B cell (primary cell): ENCODE results near the gene MCUB. TPM values are rescaled to one million over a fixed set of nuclear protein-coding genes. Genes with fewer than 3 reads are reported as not detected.

ENCODE experiments used
- ATAC-seq: fragments of 200-7000 bp; cut with Tn5 transposase; one replicate; pipeline ENCODE4 v1.10.0; 2021; ENCODE audit warnings: low read depth, mild to moderate bottlenecking, moderate number of reproducible peaks, moderate library complexity
- CTCF ChIA-PET: fragments of 350-600 bp; sonication (Branson Sonifier 250); formaldehyde crosslinking; loops from one replicate; lab custom pipeline; 2021; ENCODE audit warnings: antibody characterized with exemption, inconsistent platforms; lab: Charles Lee
- POLR2A ChIA-PET: fragments of 350-600 bp; sonication (Branson Sonifier 250); formaldehyde crosslinking; loops from one replicate; lab custom pipeline; 2021; ENCODE audit warnings: antibody characterized with exemption; lab: Charles Lee
- DNase-seq: peaks from one replicate; pipeline ENCODE4 v3.0.0; 2013
- H2AFZ ChIP-seq: 2 replicates; pipeline ENCODE4 v1.6.1; 2012; ENCODE audit warnings: mild to moderate bottlenecking, low read depth, low read length; ENCODE audit not compliant: insufficient read depth, poor library complexity, severe bottlenecking
- H3K27ac ChIP-seq, 2 donors: 1 replicate in 1 of 2; 2 replicates in 1 of 2; pipeline ENCODE4 v1.5.1; 2012 to 2013; ENCODE audit warnings: low read length in 2 of 2, mild to moderate bottlenecking in 2 of 2, moderate library complexity in 1 of 2
- H3K27me3 ChIP-seq, 4 experiments: fragments of 200-600 bp in 1 of 4; sonication (generic) in 1 of 4; replicated peaks in 1 of 4; 1 replicate in 2 of 4; 2 replicates in 2 of 4; pipeline versions ENCODE4 v1.6.1 to v1.7.0; 2013 to 2016; ENCODE audit warnings: low read length in 3 of 4, mild to moderate bottlenecking in 2 of 4, mixed read lengths in 1 of 4, moderate library complexity in 1 of 4; ENCODE audit not compliant: insufficient read depth in 4 of 4, control insufficient read depth in 3 of 4; ENCODE audit errors: control extremely low read depth in 1 of 4
- H3K36me3 ChIP-seq, 2 experiments: replicated peaks in 1 of 2; 1 replicate in 1 of 2; 2 replicates in 1 of 2; pipeline versions ENCODE4 v1.6.1 to v1.7.1; 2013; ENCODE audit warnings: low read length in 1 of 2; ENCODE audit not compliant: insufficient read depth in 2 of 2, control insufficient read depth in 1 of 2; ENCODE audit errors: control extremely low read depth in 1 of 2, extremely low read depth in 1 of 2
- H3K4me1 ChIP-seq, 2 donors: fragments of 200-600 bp in 1 of 2; sonication (generic) in 1 of 2; 1 replicate in 1 of 2; 2 replicates in 1 of 2; pipeline versions ENCODE4 v1.5.1 to v1.6.1; 2013 to 2017; ENCODE audit warnings: low read length in 2 of 2; ENCODE audit not compliant: control insufficient read depth in 2 of 2, insufficient read depth in 2 of 2
- H3K4me2 ChIP-seq: replicated peaks from 2 replicates; pipeline ENCODE3; 2012; ENCODE audit warnings: mild to moderate bottlenecking, low read depth, low read length; ENCODE audit not compliant: poor library complexity, severe bottlenecking
- H3K4me3 ChIP-seq, 5 experiments: fragments of 200-600 bp in 1 of 5; sonication (generic) in 1 of 5; 1 replicate in 3 of 5; 2 replicates in 2 of 5; pipeline versions ENCODE4 v1.5.1 to v1.7.0; 2011 to 2016; ENCODE audit warnings: low read length in 4 of 5, mild to moderate bottlenecking in 4 of 5, low read depth in 2 of 5, control low read depth in 1 of 5, moderate library complexity in 1 of 5; ENCODE audit not compliant: insufficient read depth in 1 of 5; ENCODE audit errors: control extremely low read depth in 1 of 5, extremely low read depth in 1 of 5
- H3K79me2 ChIP-seq: fragments of 200-600 bp; sonication (generic); one replicate; pipeline ENCODE4 v1.6.0; 2016; ENCODE audit warnings: low read length; ENCODE audit not compliant: control insufficient read depth, insufficient read depth
- H3K9ac ChIP-seq: fragments of 200-600 bp; sonication (generic); 2 replicates; pipeline ENCODE4 v1.6.1; 2017; ENCODE audit warnings: mild to moderate bottlenecking, low read length, moderate library complexity
- H3K9me3 ChIP-seq, 3 donors: one replicate each; pipeline versions ENCODE4 v1.6.1 to v1.7.1; 2013; ENCODE audit warnings: low read length in 2 of 3; ENCODE audit not compliant: control insufficient read depth in 2 of 3, insufficient read depth in 1 of 3; ENCODE audit errors: control extremely low read depth in 1 of 3
- H4K20me1 ChIP-seq: 2 replicates; pipeline ENCODE4 v1.6.0; 2012; ENCODE audit warnings: mild to moderate bottlenecking, low read length; ENCODE audit not compliant: insufficient read depth, control insufficient read depth, poor library complexity, severe bottlenecking
- H3K27ac Mint-ChIP-seq: one replicate; pipeline ENCODE4 v1.8.0; 2021; ENCODE audit warnings: mixed read lengths
- H3K27me3 Mint-ChIP-seq: one replicate; pipeline ENCODE4 v1.8.0; 2021; ENCODE audit warnings: mixed read lengths
- H3K4me1 Mint-ChIP-seq: one replicate; pipeline ENCODE4 v1.8.0; 2021; ENCODE audit warnings: mixed read lengths
- H3K4me3 Mint-ChIP-seq: one replicate; pipeline ENCODE4 v1.8.0; 2021; ENCODE audit warnings: mixed read lengths
- H3K9me3 Mint-ChIP-seq: one replicate; pipeline ENCODE4 v1.8.0; 2022; ENCODE audit warnings: mixed read lengths; ENCODE audit not compliant: insufficient read depth
- EZH2 ChIP-seq: IDR thresholded peaks from 2 replicates; pipeline ENCODE4 v1.6.1; 2012; ENCODE audit warnings: borderline replicate concordance, low read depth, mild to moderate bottlenecking, moderate library complexity, low read length; ENCODE audit not compliant: insufficient read depth, poor library complexity, severe bottlenecking
- WGBS: methylation state at CpG from one replicate; pipeline ENCODE4 v1.1.5; 2013; ENCODE audit warnings: missing lambda C conversion rate; ENCODE audit not compliant: insufficient coverage; 5-methylcytosine and 5-hydroxymethylcytosine counted together
- intact Hi-C: fragments of 100-400 bp; cut with micrococcal nuclease; formaldehyde crosslinking; loops from one replicate; pipeline ENCODE4 v1.10.0; 2022
- polyA plus RNA-seq: library from polyadenylated mRNA; depleted of rRNA; stranded (reverse); fragments of >200 nt; gene quantifications from 2 replicates; pipeline ENCODE4 v1.2.3, GENCODE V29; 2012
- total RNA-seq, 2 donors: library from RNA; stranded (reverse); fragments of 120-200 nt in 1 of 2; gene quantifications; 1 replicate in 1 of 2; 2 replicates in 1 of 2; pipeline versions ENCODE4 v1.2.3 to v1.2.4, GENCODE V29; 2013 to 2022
- TF ChIP-seq, protein P1 (sequence below): fragments of 200-600 bp; IDR thresholded peaks from one replicate; pipeline ENCODE4 v1.8.0; 2022; ENCODE audit warnings: antibody characterized with exemption, mild to moderate bottlenecking

Gene MCUB
- total and polyA plus RNA-seq, 2 donors (not counting 1 experiment from before 2014, with no cell fraction given) = 59.3 to 114 TPM

GRCh38 chr4:109610489-109610888 lies 50.4 kb downstream of the MCUB start:
- ATAC-seq (no peak), DNase-seq (no peak)
- H3K79me2 ChIP-seq = peaks cover 98% of the 10 kb centered on the region
- ChIA-PET CTCF (no interaction called here), POLR2A (no interaction called here)
- H3K9me3 ChIP-seq = peaks cover 8 to 27% (median 18%) of the 10 kb centered on the region in 3 donors
- intact Hi-C loops = loop anchor here (10.0 kb wide), 1 partner anchor 46 kb away; the partner anchor contains the start of gene MCUB
- peaks cover 86% of the 10 kb centered on the region for H4K20me1 ChIP-seq
- no peak overlapping the region for H3K27ac ChIP-seq
- H2AFZ ChIP-seq = no peak overlapping the region
- no peak overlapping the region for H3K4me3 ChIP-seq
- Mint-ChIP-seq H3K4me1 (peaks cover 42% of the 10 kb centered on the region), H3K9me3 (peaks cover 11% of the 10 kb centered on the region), H3K27me3 (no peaks in the 10 kb centered on the region), H3K27ac (no peak overlapping the region), H3K4me3 (no peak overlapping the region)
- peaks cover 8 to 20% of the 10 kb centered on the region in 2 donors for H3K4me1 ChIP-seq
- H3K4me2 ChIP-seq = no peak overlapping the region
- no peak overlapping the region for H3K9ac ChIP-seq
- TF ChIP-seq, protein P1, sequence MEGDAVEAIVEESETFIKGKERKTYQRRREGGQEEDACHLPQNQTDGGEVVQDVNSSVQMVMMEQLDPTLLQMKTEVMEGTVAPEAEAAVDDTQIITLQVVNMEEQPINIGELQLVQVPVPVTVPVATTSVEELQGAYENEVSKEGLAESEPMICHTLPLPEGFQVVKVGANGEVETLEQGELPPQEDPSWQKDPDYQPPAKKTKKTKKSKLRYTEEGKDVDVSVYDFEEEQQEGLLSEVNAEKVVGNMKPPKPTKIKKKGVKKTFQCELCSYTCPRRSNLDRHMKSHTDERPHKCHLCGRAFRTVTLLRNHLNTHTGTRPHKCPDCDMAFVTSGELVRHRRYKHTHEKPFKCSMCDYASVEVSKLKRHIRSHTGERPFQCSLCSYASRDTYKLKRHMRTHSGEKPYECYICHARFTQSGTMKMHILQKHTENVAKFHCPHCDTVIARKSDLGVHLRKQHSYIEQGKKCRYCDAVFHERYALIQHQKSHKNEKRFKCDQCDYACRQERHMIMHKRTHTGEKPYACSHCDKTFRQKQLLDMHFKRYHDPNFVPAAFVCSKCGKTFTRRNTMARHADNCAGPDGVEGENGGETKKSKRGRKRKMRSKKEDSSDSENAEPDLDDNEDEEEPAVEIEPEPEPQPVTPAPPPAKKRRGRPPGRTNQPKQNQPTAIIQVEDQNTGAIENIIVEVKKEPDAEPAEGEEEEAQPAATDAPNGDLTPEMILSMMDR = no peak
- TF ChIP-seq EZH2 = no peak
- WGBS = 100% methylated on average over 3 of the region's 5 CpGs
- H3K36me3 ChIP-seq = peaks cover 1 to 13% of the 10 kb centered on the region in 2 experiments
- H3K27me3 ChIP-seq = no peaks in the 10 kb centered on the region

DNA sequence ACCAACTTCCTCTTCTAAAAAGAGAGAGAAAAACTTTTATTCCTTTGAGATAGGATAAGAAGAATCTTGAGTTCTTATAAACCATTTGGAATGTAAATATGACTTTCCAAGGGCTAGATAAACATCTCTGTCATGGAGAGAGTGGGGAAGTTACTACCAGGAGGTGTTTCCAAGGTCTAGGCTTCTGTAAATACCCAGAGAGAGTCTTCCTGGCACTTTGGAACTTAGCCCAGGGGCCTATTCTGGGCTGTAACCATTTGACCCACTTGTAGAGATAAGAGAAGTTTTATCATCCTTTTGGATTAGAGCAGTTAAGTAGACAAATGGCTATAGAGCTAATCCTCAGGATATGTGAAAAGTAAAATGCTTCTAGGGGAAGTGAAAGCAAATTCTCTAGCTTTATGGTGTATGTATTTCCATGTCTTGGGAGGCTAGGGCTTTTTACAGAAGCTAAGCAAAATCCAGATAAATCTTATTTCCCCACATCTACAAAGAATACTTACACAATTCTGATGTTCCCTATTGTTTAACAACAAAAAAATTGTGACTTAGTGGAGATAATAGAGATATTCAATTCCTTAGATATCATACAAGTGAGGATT lies 51.1 kb downstream of the MCUB start:
- H4K20me1 ChIP-seq = peaks cover 86% of the 10 kb centered on the region
- no peaks in the 10 kb centered on the region for H3K27me3 ChIP-seq
- H3K27ac Mint-ChIP-seq = no peak overlapping the region
- peaks cover 11% of the 10 kb centered on the region for H3K9me3 Mint-ChIP-seq
- H3K4me3 ChIP-seq = no peak overlapping the region
- H3K4me1 ChIP-seq = peaks cover 8 to 19% of the 10 kb centered on the region in 2 donors
- no peak overlapping the region for H3K4me2 ChIP-seq
- H3K4me3 Mint-ChIP-seq = no peak overlapping the region
- H3K27me3 Mint-ChIP-seq = no peaks in the 10 kb centered on the region
- peaks cover 8 to 23% (median 18%) of the 10 kb centered on the region in 3 donors for H3K9me3 ChIP-seq
- DNase-seq = no peak
- H2AFZ ChIP-seq = no peak overlapping the region
- peaks cover 43% of the 10 kb centered on the region for H3K4me1 Mint-ChIP-seq
- H3K79me2 ChIP-seq = peaks cover 96% of the 10 kb centered on the region
- ATAC-seq = no peak
- H3K27ac ChIP-seq = no peak overlapping the region
- ChIA-PET CTCF (no interaction called here), POLR2A (no interaction called here)
- H3K36me3 ChIP-seq = peaks cover 1 to 13% of the 10 kb centered on the region in 2 experiments
- intact Hi-C loops = loop anchor here (10.0 kb wide), 1 partner anchor 46 kb away; the partner anchor contains the start of gene MCUB
- TF ChIP-seq, protein P1 = no peak
- no peak for TF ChIP-seq EZH2
- H3K9ac ChIP-seq = no peak overlapping the region
